Endothelial cell of coronary artery (primary cell): ENCODE data around the gene LPCAT4. TPM values are rescaled to one million over a fixed set of nuclear protein-coding genes. Genes with fewer than 3 reads are reported as not detected.

ENCODE experiments used
- total RNA-seq: library from RNA; depleted of rRNA; stranded (reverse); fragments of >200 nt; gene quantifications from 2 replicates; pipeline ENCODE4 v1.2.3, GENCODE V29; 2014

The LPCAT4 gene, protein sequence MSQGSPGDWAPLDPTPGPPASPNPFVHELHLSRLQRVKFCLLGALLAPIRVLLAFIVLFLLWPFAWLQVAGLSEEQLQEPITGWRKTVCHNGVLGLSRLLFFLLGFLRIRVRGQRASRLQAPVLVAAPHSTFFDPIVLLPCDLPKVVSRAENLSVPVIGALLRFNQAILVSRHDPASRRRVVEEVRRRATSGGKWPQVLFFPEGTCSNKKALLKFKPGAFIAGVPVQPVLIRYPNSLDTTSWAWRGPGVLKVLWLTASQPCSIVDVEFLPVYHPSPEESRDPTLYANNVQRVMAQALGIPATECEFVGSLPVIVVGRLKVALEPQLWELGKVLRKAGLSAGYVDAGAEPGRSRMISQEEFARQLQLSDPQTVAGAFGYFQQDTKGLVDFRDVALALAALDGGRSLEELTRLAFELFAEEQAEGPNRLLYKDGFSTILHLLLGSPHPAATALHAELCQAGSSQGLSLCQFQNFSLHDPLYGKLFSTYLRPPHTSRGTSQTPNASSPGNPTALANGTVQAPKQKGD
- 7.1 and 15.5 TPM in 2 replicates for total RNA-seq

DNA sequence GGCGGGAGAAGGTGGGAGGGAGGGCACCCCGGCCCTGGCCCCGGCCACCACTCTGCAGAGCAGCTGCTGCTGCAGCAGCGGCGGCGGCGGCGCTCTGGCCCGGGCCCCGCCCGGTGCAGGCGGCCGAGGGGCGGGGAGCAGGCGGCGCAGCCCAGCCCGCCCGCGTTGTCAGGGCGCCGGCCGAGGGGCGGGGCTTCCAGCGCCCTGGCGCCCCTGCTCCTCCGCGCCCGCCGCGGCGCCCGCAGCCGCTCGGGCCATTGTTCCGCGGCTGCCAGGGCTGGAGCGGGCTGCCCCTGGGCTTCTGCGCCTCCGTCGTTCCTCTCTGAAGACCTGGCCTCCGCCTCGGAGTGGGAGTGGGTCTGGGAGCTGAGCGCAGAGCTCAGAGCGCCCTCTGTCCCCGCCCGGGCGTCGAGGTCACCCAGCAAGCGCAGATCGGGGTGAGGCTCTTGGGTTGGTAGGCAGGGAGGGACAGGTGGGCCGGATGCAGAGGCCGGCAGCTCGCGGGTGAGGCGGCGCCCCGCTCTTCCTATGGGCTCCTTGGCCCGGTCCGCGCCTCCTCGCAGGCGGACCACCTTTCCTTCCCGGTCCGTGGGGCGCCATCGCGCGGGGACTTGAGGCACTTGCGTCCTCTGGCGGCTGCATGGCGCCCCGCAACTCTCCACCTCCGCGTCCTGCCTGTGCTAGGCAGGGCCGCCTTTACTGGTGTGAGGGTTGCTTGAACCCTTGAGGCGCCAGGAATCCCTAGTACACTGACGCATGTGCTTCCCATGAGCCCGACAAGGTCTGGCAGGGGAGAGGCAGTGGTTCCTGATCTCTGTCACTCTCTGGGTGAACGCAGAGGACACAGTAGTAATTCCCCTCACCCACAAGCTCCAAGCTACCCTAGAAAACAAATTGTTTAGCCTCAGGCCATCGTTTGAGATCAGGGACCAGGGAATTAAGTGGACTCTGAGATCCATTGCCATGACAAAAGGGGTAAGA, at the start of gene LPCAT4:
Gene LPCAT4 (minus strand): TSS at position 96 of the 981 bp plus-strand sequence. CDS start 96 bp downstream, outside the sequence.

DNA sequence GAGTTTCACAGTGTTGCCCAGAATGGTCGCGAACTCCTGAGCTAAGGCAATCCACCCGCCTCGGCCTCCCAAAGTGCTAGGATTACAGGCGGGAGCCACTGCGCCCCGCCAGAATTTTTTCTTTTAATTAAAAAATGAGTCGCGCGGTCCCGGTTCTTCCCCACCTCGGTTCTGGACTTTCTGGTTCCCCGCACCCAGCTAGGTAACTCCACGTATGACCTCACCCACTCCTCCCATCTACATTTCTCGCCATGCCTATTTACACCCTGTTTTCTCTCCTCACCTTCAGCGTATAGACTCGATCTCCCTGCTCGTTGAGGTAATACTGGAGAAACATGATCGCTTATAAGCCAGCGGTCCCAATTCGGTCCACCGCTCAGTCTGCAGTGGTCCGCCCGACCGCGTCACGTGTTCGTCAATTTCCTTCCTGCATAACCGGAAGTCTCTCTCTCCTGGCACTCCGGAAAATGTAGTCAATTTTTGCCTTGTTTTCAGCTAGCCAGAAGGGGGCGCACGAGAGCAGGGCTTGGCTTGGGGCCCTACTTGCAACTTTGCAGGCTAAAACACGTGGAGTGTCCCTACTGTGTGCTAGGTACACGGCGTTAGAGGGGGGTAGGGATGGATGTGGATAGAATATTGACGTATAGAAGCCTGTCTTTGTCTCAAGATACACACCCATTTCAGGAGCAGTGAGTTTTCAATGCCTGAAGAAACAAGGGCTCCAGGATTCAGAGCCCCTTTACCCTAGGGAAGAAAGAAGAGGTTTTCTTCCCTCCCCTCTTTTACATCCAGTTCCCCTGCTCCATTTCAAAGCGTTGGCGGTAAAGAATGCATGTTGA, 24.0 kb downstream of the LPCAT4 start, which contains the start of the genes NOP10 and NUTM1:
Gene NOP10 (minus strand): TSS at position 400 of the 839 bp plus-strand sequence. CDS start 63 bp downstream, at position 337.
Gene NUTM1 (plus strand): TSS at position 579 of the 839 bp plus-strand sequence. CDS start 382 bp downstream, outside the sequence.

DNA sequence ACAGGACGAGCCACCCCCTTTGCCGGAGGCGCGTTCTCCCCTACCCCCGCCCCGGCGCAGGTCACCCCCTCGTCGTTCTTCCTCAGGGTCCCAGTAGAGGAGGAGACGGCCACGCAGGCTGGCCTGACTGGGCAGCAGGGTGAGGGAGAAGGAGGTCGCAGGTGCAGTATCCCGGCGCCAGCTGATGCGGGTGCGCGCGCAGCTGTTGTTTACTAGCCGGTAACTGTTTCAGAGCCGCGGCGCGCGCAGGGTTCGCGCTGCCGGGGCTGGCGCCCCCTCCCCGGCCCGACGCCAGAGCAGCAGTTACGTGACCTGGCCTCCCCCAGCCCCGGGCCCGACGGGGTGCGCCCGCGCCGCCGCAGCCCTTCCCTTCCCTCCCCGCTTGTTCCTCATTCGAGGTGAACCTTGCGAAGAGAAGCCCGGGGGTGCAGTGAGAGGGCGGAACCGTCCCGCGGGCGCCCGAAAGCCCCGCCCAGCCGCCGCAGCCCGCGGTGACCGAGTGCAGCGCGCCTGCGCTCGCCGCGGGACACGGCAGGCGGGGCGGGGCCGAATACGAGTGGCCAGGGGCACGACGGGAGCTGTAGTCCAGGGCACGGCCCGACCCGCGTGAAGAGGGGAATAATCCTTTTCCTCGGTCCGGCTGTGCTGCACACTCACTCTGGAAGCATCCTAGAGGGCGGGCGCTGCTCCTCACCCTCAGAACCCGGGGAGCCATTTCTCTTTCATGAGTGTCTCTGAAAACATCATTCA, 29.3 kb downstream of the LPCAT4 start, which contains the start of gene SLC12A6:
Gene SLC12A6 (minus strand): TSS at position 225 of the 750 bp plus-strand sequence. CDS start 1,101 bp downstream, outside the sequence.

Other genes with a start within 250 kb of the LPCAT4 start
- gene KATNBL1, start 157.1 kb downstream of the LPCAT4 start, total RNA-seq, result 42.8 and 57.6 TPM in 2 replicates
- 173 TPM in 2 replicates for gene EMC4, start 142.2 kb downstream of the LPCAT4 start, total RNA-seq
- gene SLC12A6, start 29.4 kb downstream of the LPCAT4 start, total RNA-seq, result 13.1 and 22.9 TPM in 2 replicates
- 154 and 219 TPM in 2 replicates for gene NOP10, start 24.1 kb downstream of the LPCAT4 start, total RNA-seq
- gene NUTM1, start 23.9 kb downstream of the LPCAT4 start, total RNA-seq, result not detected in 2 replicates
- 8.3 and 33.3 TPM in 2 replicates for gene GOLGA8A, start 70.6 kb upstream of the LPCAT4 start, total RNA-seq
- 10.7 and 26.5 TPM in 2 replicates for gene GOLGA8B, start 216.5 kb upstream of the LPCAT4 start, total RNA-seq